GM12872 (cell line): ENCODE results near the gene SSNA1.

Experiments
- TF ChIP-seq, protein P1 (sequence below): IDR thresholded peaks from 3 replicates; pipeline ENCODE4 v1.5.1; 2011; ENCODE audit warnings: low read depth, mild to moderate bottlenecking, low read length, moderate library complexity; ENCODE audit not compliant: insufficient read depth

SSNA1 gene

DNA sequence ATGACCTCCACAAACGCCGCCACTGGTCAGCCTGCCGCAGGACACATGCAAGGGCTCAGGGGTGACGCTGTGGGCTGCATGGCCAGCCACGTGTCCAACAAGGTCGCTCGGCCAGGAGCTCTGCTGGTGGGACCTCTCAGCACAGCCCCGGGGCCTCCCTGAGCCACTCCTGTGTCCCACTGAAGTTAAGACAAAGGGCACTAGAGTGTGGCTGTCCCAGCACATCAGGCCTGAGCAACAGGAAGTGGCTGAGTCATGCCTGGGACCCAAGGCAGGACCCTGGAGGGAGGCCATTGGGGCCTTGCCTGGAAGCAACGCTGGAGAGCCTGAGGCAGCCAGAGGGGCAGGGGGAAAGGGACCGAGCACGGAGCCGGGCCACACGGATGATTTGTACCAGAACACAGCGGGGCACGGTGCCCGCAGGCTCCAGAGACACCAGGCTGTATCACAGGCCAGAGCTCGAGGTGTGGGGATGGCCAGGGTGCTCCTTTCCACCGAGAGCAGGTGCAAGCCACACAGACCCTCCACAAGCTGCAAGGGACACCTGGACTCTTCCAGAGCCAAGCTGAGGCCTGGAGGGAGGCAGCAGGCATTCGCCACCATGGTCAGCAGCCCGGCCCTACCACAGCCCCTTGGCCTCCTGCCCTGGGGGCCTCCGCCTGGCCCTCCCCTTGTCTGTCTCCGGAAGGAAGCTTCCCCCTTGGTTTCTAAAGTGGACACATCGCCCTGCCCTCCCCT, 10.1 kb upstream of the SSNA1 start:
- TF ChIP-seq, protein P1, sequence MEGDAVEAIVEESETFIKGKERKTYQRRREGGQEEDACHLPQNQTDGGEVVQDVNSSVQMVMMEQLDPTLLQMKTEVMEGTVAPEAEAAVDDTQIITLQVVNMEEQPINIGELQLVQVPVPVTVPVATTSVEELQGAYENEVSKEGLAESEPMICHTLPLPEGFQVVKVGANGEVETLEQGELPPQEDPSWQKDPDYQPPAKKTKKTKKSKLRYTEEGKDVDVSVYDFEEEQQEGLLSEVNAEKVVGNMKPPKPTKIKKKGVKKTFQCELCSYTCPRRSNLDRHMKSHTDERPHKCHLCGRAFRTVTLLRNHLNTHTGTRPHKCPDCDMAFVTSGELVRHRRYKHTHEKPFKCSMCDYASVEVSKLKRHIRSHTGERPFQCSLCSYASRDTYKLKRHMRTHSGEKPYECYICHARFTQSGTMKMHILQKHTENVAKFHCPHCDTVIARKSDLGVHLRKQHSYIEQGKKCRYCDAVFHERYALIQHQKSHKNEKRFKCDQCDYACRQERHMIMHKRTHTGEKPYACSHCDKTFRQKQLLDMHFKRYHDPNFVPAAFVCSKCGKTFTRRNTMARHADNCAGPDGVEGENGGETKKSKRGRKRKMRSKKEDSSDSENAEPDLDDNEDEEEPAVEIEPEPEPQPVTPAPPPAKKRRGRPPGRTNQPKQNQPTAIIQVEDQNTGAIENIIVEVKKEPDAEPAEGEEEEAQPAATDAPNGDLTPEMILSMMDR = no peak

DNA sequence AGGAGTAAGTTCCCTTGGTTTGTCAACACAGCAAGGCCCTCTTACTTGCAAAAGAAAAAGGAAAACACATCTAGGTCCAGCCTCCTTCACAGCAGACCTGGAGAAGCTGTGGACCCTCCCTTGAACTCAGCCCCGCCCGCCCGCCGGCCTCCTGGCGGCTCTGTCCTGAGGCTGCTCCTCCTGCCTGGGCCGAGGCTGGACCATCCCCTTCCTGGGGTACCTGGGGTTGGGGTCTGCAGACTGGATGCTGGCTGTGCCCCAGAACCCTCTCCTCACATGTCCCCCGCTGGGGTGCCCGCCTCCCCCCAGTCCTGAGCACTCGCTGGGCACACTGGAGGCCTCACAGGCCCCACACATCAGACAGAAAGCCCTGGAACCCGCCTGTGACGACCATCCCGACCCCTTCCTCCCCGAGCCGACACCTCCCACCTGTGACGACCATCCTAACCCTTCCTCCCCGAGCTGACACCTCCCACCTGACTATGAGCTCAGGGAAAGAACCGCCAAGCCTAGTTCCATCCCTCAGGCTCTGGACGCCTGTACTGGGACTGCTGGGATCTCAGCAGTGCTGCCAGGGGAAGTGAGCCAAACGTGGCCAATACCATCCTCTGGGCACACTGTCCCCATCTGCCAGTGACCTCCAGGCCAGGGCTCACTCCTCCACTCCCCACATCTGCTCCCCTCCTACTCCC, 9.4 kb upstream of the SSNA1 start:
- TF ChIP-seq, protein P1 = no peak

DNA sequence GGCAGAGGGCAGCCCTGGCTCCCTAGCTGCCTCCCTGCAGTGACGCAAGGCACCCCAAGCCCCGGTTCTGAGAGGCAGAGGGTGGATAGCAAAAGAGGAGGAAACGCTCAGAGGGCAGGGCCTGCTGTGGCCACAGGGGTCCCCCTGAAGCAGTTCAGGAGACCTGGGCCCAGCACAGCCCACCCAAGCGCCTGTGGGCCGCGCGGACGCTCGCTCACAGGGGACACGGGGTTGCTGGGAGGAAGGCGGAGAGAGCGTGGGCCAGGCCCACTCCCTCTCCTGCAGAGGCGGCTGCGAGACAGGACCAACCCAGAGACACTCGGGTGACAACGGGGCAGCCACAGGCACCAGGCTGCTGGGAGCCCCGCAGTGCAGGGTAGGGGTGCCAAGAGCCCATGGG, 8.7 kb upstream of the SSNA1 start:
- TF ChIP-seq, protein P1 = no peak

DNA sequence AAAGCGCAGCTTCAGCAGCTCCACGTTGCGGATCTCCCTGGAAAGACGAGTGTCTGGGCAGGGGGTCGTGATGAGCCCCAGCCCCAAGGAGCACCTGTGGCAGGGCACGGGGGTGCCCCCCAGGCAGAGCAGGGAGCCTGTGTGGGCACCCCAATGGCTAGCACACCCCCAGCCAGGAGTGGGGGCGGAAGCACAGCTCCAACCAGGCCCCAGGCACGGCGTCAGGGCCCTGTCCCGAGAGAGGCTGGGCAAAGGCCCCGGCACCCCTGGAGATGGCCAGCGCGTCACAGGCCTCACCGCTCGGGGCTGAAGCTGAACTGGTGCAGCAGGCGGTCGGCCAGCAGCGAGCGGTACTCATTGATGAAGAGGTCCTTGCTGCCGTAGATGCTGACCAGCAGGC, 8.0 kb upstream of the SSNA1 start:
- TF ChIP-seq, protein P1 = no peak

DNA sequence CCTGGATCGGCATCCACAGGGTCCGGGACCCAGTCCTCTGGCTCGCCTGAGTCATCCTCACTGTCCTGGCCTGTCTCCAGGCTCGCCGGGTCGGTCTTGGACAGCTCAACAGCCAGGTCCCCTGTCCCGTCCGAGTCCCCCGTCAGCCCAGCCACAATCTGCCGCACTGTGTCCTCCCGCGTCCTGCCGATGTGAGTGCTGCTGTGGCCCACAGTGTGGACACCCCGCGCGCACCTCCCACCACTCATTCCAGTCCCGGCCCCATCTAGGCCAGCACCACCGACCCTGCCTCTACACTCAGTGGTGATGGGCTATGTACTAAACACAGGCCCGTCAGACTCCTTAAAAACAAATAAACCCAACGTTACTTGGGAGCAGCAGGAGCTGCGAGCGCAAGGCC, 6.8 kb upstream of the SSNA1 start:
- TF ChIP-seq, protein P1 = no peak

DNA sequence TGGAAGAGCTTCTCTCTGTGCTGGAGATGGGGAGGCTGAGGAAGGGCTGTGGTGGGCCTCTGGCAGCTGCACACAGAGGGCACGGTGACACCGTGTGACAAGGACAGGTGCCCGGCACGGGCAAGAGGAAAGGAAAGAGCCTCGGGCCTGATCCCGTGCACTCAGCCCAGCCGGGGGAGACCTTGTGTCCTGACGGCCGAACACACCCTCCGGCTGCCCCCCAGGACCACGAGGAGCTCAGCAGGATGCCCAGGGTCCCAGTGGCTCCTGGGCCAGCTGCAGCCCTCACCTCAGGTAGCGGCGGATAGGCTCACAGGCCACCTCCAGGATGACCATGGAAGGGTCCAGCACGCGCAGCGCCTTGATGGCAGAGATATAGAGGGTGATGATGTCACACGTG, 5.6 kb upstream of the SSNA1 start:
- TF ChIP-seq, protein P1 = no peak

DNA sequence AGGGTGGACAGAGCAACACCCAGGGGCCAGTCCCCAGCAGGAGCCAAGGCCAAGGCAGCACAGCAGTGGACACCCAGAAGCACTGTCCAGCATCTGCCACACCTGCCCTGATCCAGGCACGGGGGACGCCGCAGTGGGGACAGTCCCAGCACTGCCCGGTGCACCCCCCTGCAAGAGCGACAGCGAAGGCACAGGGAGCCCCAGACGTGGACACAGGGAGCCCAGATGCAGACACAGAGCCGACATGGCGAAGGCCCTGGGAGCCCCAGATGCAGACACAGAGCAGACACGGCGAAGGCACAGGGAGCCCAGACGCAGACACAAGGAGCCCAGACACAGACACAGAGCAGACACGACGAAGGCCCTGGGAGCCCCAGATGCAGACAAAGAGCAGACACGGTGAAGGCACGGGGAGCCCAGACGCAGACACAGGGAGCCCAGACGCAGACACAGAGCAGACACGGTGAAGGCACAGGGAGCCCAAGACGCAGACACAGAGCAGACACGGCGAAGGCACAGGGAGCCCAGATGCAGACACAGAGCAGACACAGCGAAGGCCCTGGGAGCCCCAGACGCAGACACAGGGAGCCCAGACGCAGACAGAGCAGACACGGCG, 4.4 kb upstream of the SSNA1 start:
- TF ChIP-seq, protein P1 = no peak
